Progenitor cell of endocrine pancreas (in vitro differentiated cells): ENCODE results near the gene ADSS1. TPM values are rescaled to one million over a fixed set of nuclear protein-coding genes. Genes with fewer than 3 reads are reported as not detected.
A peak's percentile ranks its signal among the peaks of the same experiment; 100 is the strongest.

Experiments used
- DNase-seq: peaks from one replicate; pipeline ENCODE4 v3.0.0; 2021; ENCODE audit warnings: low spot score; ENCODE audit not compliant: unreplicated experiment
- H3K27ac Mint-ChIP-seq: 2 replicates; pipeline ENCODE4 v1.8.0; 2021; ENCODE audit warnings: mild to moderate bottlenecking, moderate library complexity, mixed read lengths
- H3K27me3 Mint-ChIP-seq: 2 replicates; pipeline ENCODE4 v1.8.0; 2021; ENCODE audit warnings: mixed read lengths
- H3K36me3 Mint-ChIP-seq: 2 replicates; pipeline ENCODE4 v1.8.0; 2022; ENCODE audit warnings: mixed read lengths; ENCODE audit not compliant: insufficient read depth
- H3K4me1 Mint-ChIP-seq: 2 replicates; pipeline ENCODE4 v1.8.0; 2021; ENCODE audit warnings: low read depth, mixed read lengths
- H3K4me3 Mint-ChIP-seq: 2 replicates; pipeline ENCODE4 v1.8.0; 2021; ENCODE audit warnings: low read depth, mild to moderate bottlenecking, moderate library complexity, mixed read lengths
- H3K9me3 Mint-ChIP-seq: 2 replicates; pipeline ENCODE4 v1.8.0; 2021; ENCODE audit warnings: low read depth, mixed read lengths
- CTCF ChIP-seq: fragments of 200-600 bp; sonication (generic); IDR thresholded peaks from one replicate; pipeline ENCODE4 v1.5.0; 2021; ENCODE audit warnings: antibody characterized with exemption, mild to moderate bottlenecking; ENCODE audit not compliant: unreplicated experiment
- total RNA-seq: library from RNA; stranded (reverse); gene quantifications from 2 replicates; pipeline ENCODE4 v1.2.1, GENCODE V29; 2021

The ADSS1 gene
- total RNA-seq, 1 donor from 2014 or later, result 8.9 TPM

GRCh38 chr14:104772707-104773504 lies 48.9 kb downstream of the ADSS1 start:
- Mint-ChIP-seq H3K4me3 (no peak overlapping the region), H3K27me3 (no peaks in the 10 kb centered on the region), H3K9me3 (peaks cover 2% of the 10 kb centered on the region), H3K4me1 (peaks cover 12% of the 10 kb centered on the region), H3K27ac (no peak overlapping the region), H3K36me3 (peaks cover 22% of the 10 kb centered on the region)
- no peak for DNase-seq
- no peak for TF ChIP-seq CTCF

- DNase-seq, result no peak
- no peaks in the 10 kb centered on the region for H3K27me3 Mint-ChIP-seq
- no peak overlapping the region for H3K4me3 Mint-ChIP-seq
- no peak for TF ChIP-seq CTCF
- H3K27ac Mint-ChIP-seq, result no peak overlapping the region
- peaks cover 21% of the 10 kb centered on the region for H3K36me3 Mint-ChIP-seq
- peaks cover 2% of the 10 kb centered on the region for H3K9me3 Mint-ChIP-seq
- peaks cover 7% of the 10 kb centered on the region for H3K4me1 Mint-ChIP-seq
Observed at GRCh38 chr14:104773505-104774452, 49.8 kb downstream of the ADSS1 start.

- Mint-ChIP-seq H3K27me3 (no peaks in the 10 kb centered on the region), H3K4me3 (no peak overlapping the region), H3K9me3 (peaks cover 2% of the 10 kb centered on the region), H3K36me3 (peaks cover 21% of the 10 kb centered on the region), H3K27ac (no peak overlapping the region), H3K4me1 (peaks cover 7% of the 10 kb centered on the region)
- no peak for DNase-seq
- no peak for TF ChIP-seq CTCF
Observed at GRCh38 chr14:104774453-104775072, 50.5 kb downstream of the ADSS1 start.

DNA sequence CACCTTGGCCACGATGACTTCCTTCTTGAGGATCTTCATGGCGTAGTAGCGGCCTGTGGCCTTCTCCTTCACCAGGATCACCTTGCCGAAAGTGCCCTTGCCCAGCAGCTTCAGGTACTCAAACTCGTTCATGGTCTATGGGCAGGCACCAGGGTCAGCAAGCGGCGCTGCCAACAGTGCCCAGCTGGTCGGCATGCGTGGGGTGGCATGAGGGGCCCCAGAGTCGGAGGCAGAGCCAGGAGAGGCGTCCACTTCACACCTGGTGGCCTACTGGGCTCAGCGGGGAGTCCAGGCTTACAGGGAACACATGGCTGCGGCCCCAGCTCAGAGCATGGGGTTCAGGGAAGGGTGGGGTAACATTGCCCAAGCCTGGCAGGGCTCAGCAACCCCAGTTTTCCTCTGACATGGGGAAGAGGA lies 51.1 kb downstream of the ADSS1 start:
- H3K4me3 Mint-ChIP-seq, result no peak overlapping the region
- H3K27me3 Mint-ChIP-seq, result no peaks in the 10 kb centered on the region
- H3K36me3 Mint-ChIP-seq, result peaks cover 17% of the 10 kb centered on the region
- H3K27ac Mint-ChIP-seq, result peak overlapping the region; percentile 49
- peaks cover 2% of the 10 kb centered on the region for H3K9me3 Mint-ChIP-seq
- no peak for DNase-seq
- H3K4me1 Mint-ChIP-seq, result peaks cover 2% of the 10 kb centered on the region
- TF ChIP-seq CTCF, result no peak

DNA sequence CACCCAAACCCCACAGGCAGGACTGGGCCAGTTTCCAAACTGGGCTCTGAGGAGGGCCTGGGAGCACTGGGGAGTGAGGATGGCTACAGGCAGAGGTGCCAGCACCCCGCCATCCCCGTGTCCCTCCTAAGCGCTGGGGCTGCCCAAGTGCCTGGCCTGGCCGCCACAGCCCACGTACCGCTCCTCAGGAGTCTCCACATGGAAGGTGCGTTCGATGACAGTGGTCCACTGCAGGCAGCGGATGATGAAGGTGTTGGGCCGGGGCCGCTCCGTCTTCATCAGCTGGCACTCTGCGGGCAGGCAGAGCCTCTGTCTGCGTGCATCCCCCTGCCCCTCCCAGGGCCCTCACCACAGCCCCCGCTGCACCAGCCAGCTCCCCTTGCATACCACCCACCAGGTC lies 52.5 kb downstream of the ADSS1 start:
- no peak for DNase-seq
- Mint-ChIP-seq H3K27ac (peak overlapping the region; percentile 73), H3K4me3 (no peak overlapping the region), H3K4me1 (no peaks in the 10 kb centered on the region), H3K36me3 (peaks cover 8% of the 10 kb centered on the region), H3K27me3 (no peaks in the 10 kb centered on the region), H3K9me3 (no peaks in the 10 kb centered on the region)
- no peak for TF ChIP-seq CTCF
